ENCODE results near the gene EPB41.

DNA sequence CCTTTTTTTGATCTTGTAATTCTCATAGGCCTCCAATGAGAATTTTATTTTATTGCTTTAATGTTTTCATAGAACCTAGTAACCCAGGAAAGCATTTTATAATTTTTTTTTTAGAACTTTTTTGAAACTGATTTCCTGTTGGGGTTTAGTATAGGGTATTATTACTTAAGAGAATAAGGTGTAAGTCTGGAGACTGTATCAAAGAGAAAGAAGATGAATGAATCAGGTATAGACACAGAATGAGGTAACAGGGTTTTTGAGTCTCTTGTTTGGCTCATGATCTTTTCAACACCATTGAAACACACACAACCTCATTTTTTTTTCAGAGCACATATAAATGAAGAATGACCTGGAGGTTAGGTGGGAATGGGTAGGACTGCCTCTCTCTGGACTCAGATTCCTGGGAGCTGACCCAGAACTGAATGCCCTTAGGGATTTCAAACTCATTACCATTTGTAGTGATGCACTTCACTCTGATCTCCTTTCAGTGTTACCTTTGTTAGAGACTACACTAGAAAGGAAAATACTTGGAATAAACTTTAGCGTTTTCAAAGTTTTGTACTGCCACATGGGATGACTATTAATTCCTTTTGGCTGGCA lies 51.0 kb downstream of the EPB41 start:
- TF ChIP-seq, protein P1, sequence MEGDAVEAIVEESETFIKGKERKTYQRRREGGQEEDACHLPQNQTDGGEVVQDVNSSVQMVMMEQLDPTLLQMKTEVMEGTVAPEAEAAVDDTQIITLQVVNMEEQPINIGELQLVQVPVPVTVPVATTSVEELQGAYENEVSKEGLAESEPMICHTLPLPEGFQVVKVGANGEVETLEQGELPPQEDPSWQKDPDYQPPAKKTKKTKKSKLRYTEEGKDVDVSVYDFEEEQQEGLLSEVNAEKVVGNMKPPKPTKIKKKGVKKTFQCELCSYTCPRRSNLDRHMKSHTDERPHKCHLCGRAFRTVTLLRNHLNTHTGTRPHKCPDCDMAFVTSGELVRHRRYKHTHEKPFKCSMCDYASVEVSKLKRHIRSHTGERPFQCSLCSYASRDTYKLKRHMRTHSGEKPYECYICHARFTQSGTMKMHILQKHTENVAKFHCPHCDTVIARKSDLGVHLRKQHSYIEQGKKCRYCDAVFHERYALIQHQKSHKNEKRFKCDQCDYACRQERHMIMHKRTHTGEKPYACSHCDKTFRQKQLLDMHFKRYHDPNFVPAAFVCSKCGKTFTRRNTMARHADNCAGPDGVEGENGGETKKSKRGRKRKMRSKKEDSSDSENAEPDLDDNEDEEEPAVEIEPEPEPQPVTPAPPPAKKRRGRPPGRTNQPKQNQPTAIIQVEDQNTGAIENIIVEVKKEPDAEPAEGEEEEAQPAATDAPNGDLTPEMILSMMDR (IDR thresholded peaks at IDR 0.05; ENCODE audit: control extremely low read depth in 1 of 3, insufficient read depth in 1 of 3, low read depth in 1 of 3, low read length in 3 of 3), result no peak
- no peak for TF ChIP-seq POLR2A (IDR thresholded peaks at IDR 0.05; ENCODE audit: control extremely low read depth in 1 of 2, low read depth in 2 of 2, low read length in 2 of 2)
- TF ChIP-seq TAF1 (IDR thresholded peaks at IDR 0.05; ENCODE audit: low read depth, low read length), result no peak
- TF ChIP-seq POLR2AphosphoS5 (IDR thresholded peaks at IDR 0.05; ENCODE audit: low read depth, low read length), result no peak
- no peak for TF ChIP-seq CREB1 (IDR thresholded peaks at IDR 0.05)
- TF ChIP-seq, protein P2, sequence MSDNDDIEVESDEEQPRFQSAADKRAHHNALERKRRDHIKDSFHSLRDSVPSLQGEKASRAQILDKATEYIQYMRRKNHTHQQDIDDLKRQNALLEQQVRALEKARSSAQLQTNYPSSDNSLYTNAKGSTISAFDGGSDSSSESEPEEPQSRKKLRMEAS (IDR thresholded peaks at IDR 0.05), result no peak
